ENCODE data around the gene PBOV1.
"Not testable (repeated sequence)": the region's sequence is repeated elsewhere in the genome, so short reads cannot be mapped to it uniquely, and the experiment has no call there.

Gene PBOV1

GRCh38 chr6:138239774-138240173, 21.5 kb upstream of the PBOV1 start:
- FAIRE-seq (no peak), DNase-seq (ENCODE audit: insufficient read length, low spot score) (no peak)

DNA sequence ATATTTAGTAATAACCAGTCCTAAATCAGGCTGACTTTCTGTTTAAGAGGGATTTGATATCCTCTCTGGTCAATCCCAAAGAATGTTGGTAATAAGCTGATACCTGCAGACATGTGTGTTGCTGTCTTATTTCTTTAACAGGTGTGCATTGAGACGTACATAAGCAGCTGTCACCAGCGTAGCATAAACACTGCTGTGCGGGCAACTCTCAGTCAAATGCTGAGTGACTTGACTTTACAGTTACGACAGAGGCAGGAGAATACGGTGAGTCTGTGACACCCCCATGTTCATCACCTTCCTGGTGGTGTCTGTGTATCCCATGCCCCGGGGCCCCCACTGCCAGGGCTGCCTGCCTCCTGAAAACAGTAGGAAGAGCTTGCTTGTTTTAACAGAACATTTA, 20.1 kb upstream of the PBOV1 start:
- FAIRE-seq = no peak
- no peak for DNase-seq (ENCODE audit: insufficient read length, low spot score)

DNA sequence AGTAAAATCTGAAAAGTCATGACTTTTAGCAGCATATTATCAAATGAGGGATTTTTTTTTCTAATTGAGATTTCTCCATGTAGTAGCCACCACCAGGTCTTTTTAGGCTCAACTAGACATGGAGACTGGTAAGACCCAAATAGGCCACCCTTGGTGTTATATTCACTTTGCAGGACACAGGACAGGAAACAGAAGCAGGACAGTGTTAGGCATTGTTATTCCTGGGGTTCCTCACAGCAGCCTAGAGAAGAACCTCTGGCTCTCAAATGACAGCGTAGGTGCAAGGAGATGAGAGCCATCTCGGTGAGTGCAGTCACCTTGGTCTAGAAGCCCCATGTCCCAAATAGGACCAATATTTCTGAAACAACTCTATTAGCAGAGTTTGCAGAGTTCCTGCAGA, 19.2 kb upstream of the PBOV1 start:
- FAIRE-seq (no peak), DNase-seq (ENCODE audit: insufficient read length, low spot score) (no peak)

DNA sequence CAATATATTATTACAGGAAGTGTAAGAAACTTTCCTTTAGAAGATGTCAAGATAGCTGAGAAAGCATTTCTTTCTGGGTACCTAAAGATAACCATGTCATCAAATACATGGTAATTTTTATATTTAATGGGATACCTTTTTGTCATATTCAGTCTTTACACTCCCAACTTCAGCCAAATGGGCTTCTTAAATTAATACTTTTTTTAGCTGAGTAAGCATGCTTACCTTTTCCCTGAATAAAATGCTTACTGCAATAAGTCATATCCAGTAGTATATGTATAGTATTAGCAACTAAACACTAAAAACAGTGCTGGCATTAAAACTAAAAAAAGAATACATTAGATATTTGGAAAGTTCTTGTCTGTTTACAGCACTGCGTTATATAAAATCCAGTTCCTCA, 17.4 kb upstream of the PBOV1 start:
- no peak for FAIRE-seq
- no peak for DNase-seq (ENCODE audit: insufficient read length, low spot score)

GRCh38 chr6:138235205-138235604, 16.9 kb upstream of the PBOV1 start:
- DNase-seq (ENCODE audit: insufficient read length, low spot score) = no peak
- FAIRE-seq = no peak

GRCh38 chr6:138234363-138234762, 16.1 kb upstream of the PBOV1 start:
- DNase-seq (ENCODE audit: insufficient read length, low spot score) (no peak), FAIRE-seq (no peak)

- no peak for DNase-seq (ENCODE audit: insufficient read length, low spot score)
Observed at GRCh38 chr6:138231381-138231886, 13.1 kb upstream of the PBOV1 start.

GRCh38 chr6:138230759-138231380, 12.6 kb upstream of the PBOV1 start:
- no peak for DNase-seq (ENCODE audit: insufficient read length, low spot score)
- no peak for FAIRE-seq

More at GRCh38 chr6:138231381-138231886, 13.1 kb upstream of the PBOV1 start:
- FAIRE-seq = no peak

GRCh38 chr6:138230221-138230620, 11.9 kb upstream of the PBOV1 start:
- DNase-seq (ENCODE audit: insufficient read length, low spot score) (no peak), FAIRE-seq (no peak)

GRCh38 chr6:138229663-138230179, 11.4 kb upstream of the PBOV1 start:
- FAIRE-seq = no peak
- DNase-seq (ENCODE audit: insufficient read length, low spot score) = no peak

DNA sequence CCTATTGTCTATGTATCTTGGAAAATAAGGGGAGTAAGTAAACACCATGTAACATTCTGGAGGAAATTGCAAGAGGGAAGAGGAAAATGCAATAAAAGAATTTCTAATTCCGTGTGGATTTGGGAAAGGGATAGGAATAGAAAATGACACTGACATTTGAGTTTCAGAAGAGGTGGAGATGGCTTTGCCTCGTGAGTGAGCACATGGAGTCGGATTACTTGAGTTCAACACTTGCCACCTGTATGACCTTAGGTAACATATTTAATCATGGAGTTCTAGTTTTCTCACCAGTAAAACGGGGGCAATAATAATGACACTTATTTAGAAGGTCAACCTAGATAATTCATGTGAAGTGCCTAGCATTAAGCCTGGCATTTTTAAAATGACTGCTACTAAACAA, 10.8 kb upstream of the PBOV1 start:
- no peak for DNase-seq (ENCODE audit: insufficient read length, low spot score)
- FAIRE-seq = no peak

DNA sequence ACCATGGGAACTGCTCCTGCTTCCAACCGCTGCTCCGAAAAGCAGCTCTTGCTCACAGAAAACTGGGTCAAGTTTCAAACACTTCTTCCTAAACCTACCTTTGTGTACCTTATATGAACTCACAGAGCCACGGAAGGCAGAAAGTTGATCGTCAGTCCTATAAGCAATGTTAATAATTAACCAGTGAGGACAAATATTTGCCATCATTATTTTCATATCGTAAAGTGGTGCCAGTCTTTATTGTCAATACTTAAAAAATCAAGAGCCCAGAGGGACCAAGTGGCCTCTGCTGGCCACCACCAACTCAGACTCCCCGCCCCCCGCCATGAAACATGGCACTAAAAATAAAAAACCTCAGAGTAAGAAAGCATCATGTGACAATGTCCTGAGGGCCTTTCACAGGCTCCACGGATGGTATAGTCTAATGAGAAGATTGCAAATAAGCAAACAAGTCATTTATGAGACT, 9.1 kb upstream of the PBOV1 start:
- FAIRE-seq = no peak
- no peak for DNase-seq (ENCODE audit: insufficient read length, low spot score)

DNA sequence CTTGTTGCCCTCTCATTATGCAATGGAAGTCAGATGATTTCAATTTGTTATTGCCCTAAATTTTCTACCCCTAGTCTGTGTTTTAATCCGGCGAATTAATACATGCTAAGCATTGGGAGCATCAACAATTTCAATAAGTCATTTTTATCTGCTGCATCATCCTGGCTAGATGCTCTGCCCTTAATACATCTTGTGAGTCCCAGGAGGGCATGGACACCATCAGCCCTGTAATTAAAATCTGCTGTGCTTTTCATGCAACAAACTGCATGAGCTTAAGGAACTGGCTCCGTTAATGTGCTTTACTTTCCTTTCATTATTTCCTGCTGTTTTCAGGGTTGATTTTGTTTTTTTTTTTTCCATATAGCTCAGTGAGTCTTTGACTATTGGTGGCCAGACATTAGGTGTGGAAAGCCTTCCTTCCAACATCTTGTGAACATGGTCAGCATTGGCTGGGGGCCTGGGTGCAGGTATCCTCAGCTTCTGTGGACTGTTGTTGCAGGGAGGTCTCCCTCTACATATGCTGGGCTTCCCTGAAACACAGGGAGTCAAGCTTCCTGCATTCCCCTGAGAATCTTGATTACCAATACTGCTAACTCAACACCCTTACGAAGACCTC, 8.5 kb upstream of the PBOV1 start:
- DNase-seq (ENCODE audit: insufficient read length, low spot score) = no peak
- FAIRE-seq = no peak

DNA sequence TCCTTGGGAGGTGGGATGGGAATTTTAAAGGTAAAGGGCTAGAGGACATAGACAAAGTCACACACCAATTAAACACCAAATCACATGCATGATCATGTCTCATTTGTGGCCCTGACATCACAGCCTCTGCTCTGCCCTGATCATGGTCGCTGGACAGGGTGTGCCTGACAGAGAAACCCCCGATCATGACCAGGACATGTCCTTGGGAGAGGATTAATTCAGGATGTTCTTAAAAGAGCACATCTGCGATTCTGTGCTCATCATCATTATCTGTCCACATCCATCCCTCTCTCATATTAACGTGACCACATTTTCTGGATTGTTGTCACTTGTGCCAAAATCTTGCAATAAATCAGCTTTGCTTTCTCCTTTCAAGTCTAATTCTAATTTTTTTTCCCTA, 7.7 kb upstream of the PBOV1 start:
- DNase-seq (ENCODE audit: insufficient read length, low spot score) = no peak
- FAIRE-seq = no peak

- DNase-seq (ENCODE audit: insufficient read length, low spot score) (no peak), FAIRE-seq (no peak)
Observed at GRCh38 chr6:138222901-138223546, 4.7 kb upstream of the PBOV1 start.

- DNase-seq (ENCODE audit: insufficient read length, low spot score) = no peak
- no peak for FAIRE-seq
Observed at GRCh38 chr6:138219901-138220300, 1.6 kb upstream of the PBOV1 start.

DNA sequence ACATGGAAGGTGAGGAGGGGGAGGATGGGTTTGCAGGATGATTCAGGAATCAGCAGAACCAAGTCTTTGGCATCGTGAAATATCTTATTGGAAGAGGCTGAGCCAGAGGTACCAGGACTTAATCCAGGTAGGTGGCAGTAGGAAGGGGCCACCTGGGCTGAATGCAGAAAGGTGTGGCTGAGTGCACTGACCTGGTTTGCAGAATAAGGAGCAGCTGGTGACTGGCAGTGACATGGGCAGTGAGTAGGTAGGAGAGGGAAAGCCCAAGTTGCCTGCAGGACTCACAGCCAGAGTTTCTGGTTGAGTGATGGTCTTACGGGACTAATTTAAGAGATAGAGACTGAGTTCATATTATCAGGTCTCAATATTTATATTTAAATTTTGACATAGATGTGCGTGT, 1.1 kb upstream of the PBOV1 start:
- DNase-seq (ENCODE audit: insufficient read length, low spot score) (no peak), FAIRE-seq (no peak)

- DNase-seq (ENCODE audit: insufficient read length, low spot score) (no peak), FAIRE-seq (no peak)
Observed at GRCh38 chr6:138215093-138215782, 3.1 kb downstream of the PBOV1 start.

DNA sequence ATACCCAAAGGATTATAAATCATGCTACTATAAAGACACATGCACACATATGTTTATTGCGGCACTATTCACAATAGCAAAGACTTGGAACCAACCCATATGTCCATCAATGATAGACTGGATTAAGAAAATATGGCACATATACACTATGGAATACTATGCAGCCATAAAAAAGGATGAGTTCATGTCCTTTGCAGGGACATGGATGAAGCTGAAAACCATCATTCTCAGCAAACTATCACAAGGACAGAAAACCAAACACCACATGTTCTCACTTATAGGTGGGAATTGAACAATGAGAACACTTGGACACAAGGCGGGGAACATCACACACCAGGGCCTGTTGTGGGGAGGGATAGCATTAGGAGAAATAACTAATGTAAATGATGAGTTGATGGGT, 5.8 kb downstream of the PBOV1 start:
- DNase-seq (ENCODE audit: insufficient read length, low spot score); FAIRE-seq: not testable (repeated sequence)

GRCh38 chr6:138211601-138212000, 6.7 kb downstream of the PBOV1 start:
- DNase-seq (ENCODE audit: insufficient read length, low spot score) (no peak), FAIRE-seq (no peak)

- no peak for FAIRE-seq
- no peak for DNase-seq (ENCODE audit: insufficient read length, low spot score)
Observed at GRCh38 chr6:138211048-138211581, 7.2 kb downstream of the PBOV1 start.

Measured in GM19239 (cell line).